Fibroblast of lung (primary cell): Measurements from ENCODE around the gene ATPAF2.

Source experiments
- EZH2 ChIP-seq: IDR thresholded peaks from 2 replicates; pipeline ENCODE4 v1.5.1; 2012; ENCODE audit warnings: low read length, control low read depth, mild to moderate bottlenecking; ENCODE audit errors: missing control alignments
- TF ChIP-seq, protein P1 (sequence below), 2 donors: IDR thresholded peaks in 1 of 2; conservative IDR thresholded peaks in 1 of 2; 1 replicate in 1 of 2; 2 replicates in 1 of 2; pipeline ENCODE4 v1.5.1; 2011 to 2012; ENCODE audit warnings: low read length in 2 of 2, control low read depth in 1 of 2, inconsistent platforms in 1 of 2, low read depth in 1 of 2, mild to moderate bottlenecking in 1 of 2

DNA sequence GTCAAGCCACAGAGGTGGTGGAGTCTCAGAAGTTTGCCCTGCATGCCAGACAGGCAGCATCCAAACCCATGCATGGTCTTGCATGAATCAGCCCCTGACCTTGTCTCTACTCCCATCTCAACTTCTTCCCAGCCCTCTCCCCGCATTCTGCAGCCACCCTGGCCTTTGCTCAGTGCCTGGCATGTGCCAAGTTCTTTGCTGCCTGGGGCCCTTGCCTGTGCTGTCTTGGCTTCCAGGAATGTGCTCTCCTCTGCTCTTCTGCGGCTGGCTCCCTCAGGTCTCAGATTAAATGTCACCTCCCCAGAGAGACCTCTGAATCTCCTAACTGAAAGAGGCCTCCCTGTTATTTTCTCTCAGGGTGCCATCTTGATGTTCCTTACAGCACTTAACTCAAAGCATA, 48.7 kb downstream of the ATPAF2 start:
- TF ChIP-seq, protein P1, sequence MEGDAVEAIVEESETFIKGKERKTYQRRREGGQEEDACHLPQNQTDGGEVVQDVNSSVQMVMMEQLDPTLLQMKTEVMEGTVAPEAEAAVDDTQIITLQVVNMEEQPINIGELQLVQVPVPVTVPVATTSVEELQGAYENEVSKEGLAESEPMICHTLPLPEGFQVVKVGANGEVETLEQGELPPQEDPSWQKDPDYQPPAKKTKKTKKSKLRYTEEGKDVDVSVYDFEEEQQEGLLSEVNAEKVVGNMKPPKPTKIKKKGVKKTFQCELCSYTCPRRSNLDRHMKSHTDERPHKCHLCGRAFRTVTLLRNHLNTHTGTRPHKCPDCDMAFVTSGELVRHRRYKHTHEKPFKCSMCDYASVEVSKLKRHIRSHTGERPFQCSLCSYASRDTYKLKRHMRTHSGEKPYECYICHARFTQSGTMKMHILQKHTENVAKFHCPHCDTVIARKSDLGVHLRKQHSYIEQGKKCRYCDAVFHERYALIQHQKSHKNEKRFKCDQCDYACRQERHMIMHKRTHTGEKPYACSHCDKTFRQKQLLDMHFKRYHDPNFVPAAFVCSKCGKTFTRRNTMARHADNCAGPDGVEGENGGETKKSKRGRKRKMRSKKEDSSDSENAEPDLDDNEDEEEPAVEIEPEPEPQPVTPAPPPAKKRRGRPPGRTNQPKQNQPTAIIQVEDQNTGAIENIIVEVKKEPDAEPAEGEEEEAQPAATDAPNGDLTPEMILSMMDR (conservative IDR thresholded peaks at IDR 0.05 in 1 of 2, IDR thresholded peaks at IDR 0.05 in 1 of 2; ENCODE audit: low read depth in 1 of 2, low read length in 2 of 2), result no peak
- no peak for TF ChIP-seq EZH2
